H1 (cell line): ENCODE measurements around the gene DENND5B.
"Not testable (repeated sequence)": the region's sequence is repeated elsewhere in the genome, so short reads cannot be mapped to it uniquely, and the experiment has no call there.

Experiments
- BACH1 ChIP-seq: IDR thresholded peaks from 2 replicates; pipeline ENCODE4 v1.6.1; 2012; ENCODE audit warnings: low read length, improper control_type of control experiment
- BCL11A ChIP-seq, 2 experiments: IDR thresholded peaks; one replicate each; pipeline ENCODE4 v1.6.1; 2011; ENCODE audit warnings: low read depth in 2 of 2, low read length in 2 of 2, mild to moderate bottlenecking in 2 of 2
- CTCF ChIP-seq, 3 experiments: IDR thresholded peaks; 1 replicate in 2 of 3; 2 replicates in 1 of 3; pipeline versions ENCODE4 v1.5.1 to v1.6.1; 2011; ENCODE audit warnings: low read length in 3 of 3, mild to moderate bottlenecking in 3 of 3, inconsistent platforms in 2 of 3, low read depth in 1 of 3, moderate library complexity in 1 of 3; ENCODE audit not compliant: insufficient read depth in 1 of 3; ENCODE audit errors: control extremely low read depth in 1 of 3
- EGR1 ChIP-seq: IDR thresholded peaks from 2 replicates; pipeline ENCODE4 v1.6.1; 2011; ENCODE audit warnings: low read depth, low read length, borderline replicate concordance
- EP300 ChIP-seq, 2 experiments: IDR thresholded peaks; 1 replicate in 1 of 2; 2 replicates in 1 of 2; pipeline ENCODE4 v1.6.1; 2011 to 2012; ENCODE audit warnings: low read depth in 2 of 2, low read length in 2 of 2, mild to moderate bottlenecking in 2 of 2, borderline replicate concordance in 1 of 2, inconsistent platforms in 1 of 2, moderate library complexity in 1 of 2
- EZH2 ChIP-seq: fragments of 200-600 bp; sonication (generic); IDR thresholded peaks from 2 replicates; pipeline ENCODE4 v1.7.1; 2012; ENCODE audit warnings: low read depth, mild to moderate bottlenecking, moderate library complexity, low read length, inconsistent platforms; ENCODE audit not compliant: severe bottlenecking
- MAFK ChIP-seq: IDR thresholded peaks from 2 replicates; pipeline ENCODE4 v1.6.1; 2012; ENCODE audit warnings: low read depth, mild to moderate bottlenecking, improper control_type of control experiment, low read length
- PHF8 ChIP-seq: fragments of 200-600 bp; sonication (generic); conservative IDR thresholded peaks from 2 replicates; pipeline ENCODE4 v1.7.1; 2012; ENCODE audit warnings: low read depth, mild to moderate bottlenecking, inconsistent platforms, low read length, moderate library complexity
- POLR2A ChIP-seq, 2 experiments: IDR thresholded peaks; 1 replicate in 1 of 2; 2 replicates in 1 of 2; pipeline ENCODE4 v1.6.1; 2011; ENCODE audit warnings: low read depth in 2 of 2, low read length in 2 of 2, mild to moderate bottlenecking in 2 of 2; ENCODE audit errors: control extremely low read depth in 1 of 2
- POLR2AphosphoS5 ChIP-seq: IDR thresholded peaks from 2 replicates; pipeline ENCODE4 v1.6.1; 2011; ENCODE audit warnings: low read depth, low read length
- RAD21 ChIP-seq, 2 experiments: IDR thresholded peaks in 1 of 2; conservative IDR thresholded peaks in 1 of 2; 2 replicates each; pipeline ENCODE4 v1.6.1; 2011; ENCODE audit warnings: low read depth in 2 of 2, low read length in 2 of 2, improper control_type of control experiment in 1 of 2, inconsistent platforms in 1 of 2, mild to moderate bottlenecking in 1 of 2, moderate library complexity in 1 of 2
- YY1 ChIP-seq: IDR thresholded peaks from 2 replicates; pipeline ENCODE4 v1.6.1; 2011; ENCODE audit warnings: low read depth, mild to moderate bottlenecking, low read length
- TF ChIP-seq, protein P1 (sequence below): IDR thresholded peaks from 2 replicates; pipeline ENCODE4 v1.6.1; 2012; ENCODE audit warnings: inconsistent platforms
- TF ChIP-seq, protein P2 (sequence below): IDR thresholded peaks from 2 replicates; pipeline ENCODE4 v1.6.1; 2012; ENCODE audit warnings: inconsistent platforms

DNA sequence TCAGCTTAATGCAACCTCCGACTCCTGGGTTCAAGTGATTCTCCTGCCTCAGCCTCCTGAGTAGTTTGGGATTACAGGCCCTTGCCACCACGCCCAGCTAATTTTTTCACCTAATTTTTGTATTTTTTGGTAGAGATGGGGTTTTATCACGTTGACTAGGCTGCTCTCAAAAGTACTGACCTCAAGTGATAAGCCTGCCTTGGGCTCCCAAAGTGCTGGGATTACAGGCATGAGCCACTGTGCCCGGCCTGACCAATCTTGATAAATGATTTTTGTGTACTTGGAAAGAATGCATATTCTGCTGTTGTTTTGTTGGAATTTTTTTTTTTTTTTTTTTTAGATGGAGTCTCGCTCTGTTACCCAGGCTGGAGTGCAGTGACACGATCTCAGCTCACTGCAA, 215.5 kb downstream of the DENND5B start:
- TF ChIP-seq POLR2A (IDR thresholded peaks at IDR 0.05; ENCODE audit: control extremely low read depth in 1 of 2, low read depth in 2 of 2, low read length in 2 of 2); PHF8; EP300 (IDR thresholded peaks at IDR 0.05; ENCODE audit: borderline replicate concordance in 1 of 2, low read depth in 2 of 2, low read length in 2 of 2); YY1; RAD21 (IDR thresholded peaks at IDR 0.05 in 1 of 2, conservative IDR thresholded peaks at IDR 0.05 in 1 of 2; ENCODE audit: low read depth in 2 of 2, low read length in 2 of 2); BCL11A (IDR thresholded peaks at IDR 0.05; ENCODE audit: low read depth in 2 of 2, low read length in 2 of 2); MAFK; EZH2; BACH1; CTCF (IDR thresholded peaks at IDR 0.05; ENCODE audit: control extremely low read depth in 1 of 3, insufficient read depth in 1 of 3, low read depth in 1 of 3, low read length in 3 of 3); EGR1; POLR2AphosphoS5: not testable (repeated sequence)
- TF ChIP-seq, protein P1, sequence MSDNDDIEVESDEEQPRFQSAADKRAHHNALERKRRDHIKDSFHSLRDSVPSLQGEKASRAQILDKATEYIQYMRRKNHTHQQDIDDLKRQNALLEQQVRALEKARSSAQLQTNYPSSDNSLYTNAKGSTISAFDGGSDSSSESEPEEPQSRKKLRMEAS, result not testable (repeated sequence)
- TF ChIP-seq, protein P2, sequence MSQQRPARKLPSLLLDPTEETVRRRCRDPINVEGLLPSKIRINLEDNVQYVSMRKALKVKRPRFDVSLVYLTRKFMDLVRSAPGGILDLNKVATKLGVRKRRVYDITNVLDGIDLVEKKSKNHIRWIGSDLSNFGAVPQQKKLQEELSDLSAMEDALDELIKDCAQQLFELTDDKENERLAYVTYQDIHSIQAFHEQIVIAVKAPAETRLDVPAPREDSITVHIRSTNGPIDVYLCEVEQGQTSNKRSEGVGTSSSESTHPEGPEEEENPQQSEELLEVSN, result not testable (repeated sequence)
